Cardiac muscle cell (in vitro differentiated cells and primary cell): ENCODE results near the gene FAM174B. TPM values are rescaled to one million over a fixed set of nuclear protein-coding genes. Genes with fewer than 3 reads are reported as not detected.

Source experiments
- DNase-seq, 2 donors: peaks; one replicate each; pipeline versions ENCODE4 v3.0.0 to v3.0.0-alpha.2; 2010 to 2017; ENCODE audit warnings: low read depth in 1 of 2, low spot score in 1 of 2
- H3K27ac ChIP-seq: fragments of 200-600 bp; sonication (generic); 2 replicates; pipeline ENCODE4 v1.5.1; 2016
- H3K27me3 ChIP-seq: fragments of 200-600 bp; sonication (generic); 2 replicates; pipeline ENCODE4 v1.6.0; 2016; ENCODE audit warnings: control low read depth
- H3K36me3 ChIP-seq: fragments of 200-600 bp; sonication (generic); 2 replicates; pipeline ENCODE4 v1.5.1; 2016; ENCODE audit warnings: control low read depth
- H3K4me1 ChIP-seq: fragments of 200-600 bp; sonication (generic); 2 replicates; pipeline ENCODE4 v1.8.1; 2017; ENCODE audit warnings: low read depth, mild to moderate bottlenecking, mixed run types
- H3K4me3 ChIP-seq: fragments of 200-600 bp; sonication (generic); 2 replicates; pipeline ENCODE4 v1.5.1; 2016; ENCODE audit warnings: mild to moderate bottlenecking
- H3K9me3 ChIP-seq: fragments of 200-600 bp; sonication (generic); 2 replicates; pipeline ENCODE4 v1.5.1; 2017; ENCODE audit warnings: low read depth, mild to moderate bottlenecking, control low read depth
- CTCF ChIP-seq: IDR thresholded peaks from 2 replicates; pipeline ENCODE4 v1.5.1; 2012; ENCODE audit warnings: low read depth, mild to moderate bottlenecking, low read length
- polyA plus RNA-seq: library from polyadenylated mRNA; unstranded; fragments of >200 nt; fragmentation: Nextera tagmentation; extraction: Ambion mirVana; gene quantifications from 2 replicates; pipeline ENCODE4 v1.2.1, GENCODE V29; 2016
- total RNA-seq: library from RNA; depleted of rRNA; stranded (reverse); fragments of >200 nt; gene quantifications from 2 replicates; pipeline ENCODE4 v1.2.3, GENCODE V29; 2016

Gene FAM174B
- total and polyA plus RNA-seq, 2 experiments from 2014 or later, result 9.3 to 30.2 TPM

GRCh38 chr15:92669432-92669831 is 13.9 kb upstream of the FAM174B start:
- no peak for TF ChIP-seq CTCF
- Histone ChIP-seq H3K36me3 (no peaks in the 10 kb centered on the region), H3K27ac (no peak overlapping the region), H3K4me1 (peaks cover 29% of the 10 kb centered on the region), H3K9me3 (no peaks in the 10 kb centered on the region), H3K4me3 (no peak overlapping the region), H3K27me3 (no peaks in the 10 kb centered on the region)
- peak in 1 of 2 donors; percentile 33 for DNase-seq

- Histone ChIP-seq H3K36me3 (no peaks in the 10 kb centered on the region), H3K27me3 (no peaks in the 10 kb centered on the region), H3K4me1 (peaks cover 29% of the 10 kb centered on the region), H3K4me3 (no peak overlapping the region), H3K27ac (no peak overlapping the region), H3K9me3 (no peaks in the 10 kb centered on the region)
- no peak for DNase-seq
- TF ChIP-seq CTCF, result no peak
Observed at GRCh38 chr15:92668620-92669019, 13.0 kb upstream of the FAM174B start.

GRCh38 chr15:92667970-92668485 is 12.5 kb upstream of the FAM174B start:
- TF ChIP-seq CTCF, result no peak
- H3K4me3 ChIP-seq, result no peak overlapping the region
- H3K4me1 ChIP-seq, result peaks cover 29% of the 10 kb centered on the region
- no peaks in the 10 kb centered on the region for H3K36me3 ChIP-seq
- H3K27me3 ChIP-seq, result no peaks in the 10 kb centered on the region
- no peak overlapping the region for H3K27ac ChIP-seq
- no peak for DNase-seq
- H3K9me3 ChIP-seq, result no peaks in the 10 kb centered on the region

GRCh38 chr15:92667287-92667904 is 11.8 kb upstream of the FAM174B start:
- DNase-seq, result peak in 1 of 2 donors; percentile 24
- Histone ChIP-seq H3K9me3 (no peaks in the 10 kb centered on the region), H3K27me3 (no peaks in the 10 kb centered on the region), H3K4me1 (peaks cover 29% of the 10 kb centered on the region), H3K27ac (peak overlapping the region; percentile 54), H3K4me3 (no peak overlapping the region), H3K36me3 (no peaks in the 10 kb centered on the region)
- TF ChIP-seq CTCF, result no peak

- no peaks in the 10 kb centered on the region for H3K36me3 ChIP-seq
- DNase-seq, result peak in 1 of 2 donors; percentile 53
- H3K4me3 ChIP-seq, result no peak overlapping the region
- no peak for TF ChIP-seq CTCF
- H3K9me3 ChIP-seq, result no peaks in the 10 kb centered on the region
- H3K4me1 ChIP-seq, result peaks cover 29% of the 10 kb centered on the region
- H3K27ac ChIP-seq, result peak overlapping the region; percentile 54
- no peaks in the 10 kb centered on the region for H3K27me3 ChIP-seq
Observed at GRCh38 chr15:92666780-92667179, 11.2 kb upstream of the FAM174B start.
